Upper lobe of right lung (tissue), 1 donor: ENCODE results near the gene TPT1. TPM values are rescaled to one million over a fixed set of nuclear protein-coding genes. Genes with fewer than 3 reads are reported as not detected.
A peak's percentile ranks its signal among the peaks of the same experiment; 100 is the strongest.
"Not testable (repeated sequence)": the region's sequence is repeated elsewhere in the genome, so short reads cannot be mapped to it uniquely, and the experiment has no call there.

Experiments used
- ATAC-seq: fragments of 200-7000 bp; cut with Tn5 transposase; one replicate; pipeline ENCODE4 v1.9.1; 2020; ENCODE audit warnings: mild to moderate bottlenecking, moderate library complexity
- DNase-seq: peaks from one replicate; pipeline ENCODE4 v3.0.0-alpha.2; 2020
- H3K27ac ChIP-seq: fragments of 200-600 bp; one replicate; pipeline ENCODE4 v1.8.0; 2022
- H3K27me3 ChIP-seq: fragments of 200-600 bp; one replicate; pipeline ENCODE4 v1.8.0; 2022; ENCODE audit warnings: mild to moderate bottlenecking
- H3K36me3 ChIP-seq: fragments of 200-600 bp; one replicate; pipeline ENCODE4 v1.8.0; 2022
- H3K4me1 ChIP-seq: fragments of 200-600 bp; one replicate; pipeline ENCODE4 v1.8.0; 2022
- H3K4me3 ChIP-seq: fragments of 200-600 bp; one replicate; pipeline ENCODE4 v1.8.0; 2022; ENCODE audit warnings: mild to moderate bottlenecking
- H3K9me3 ChIP-seq: fragments of 200-600 bp; one replicate; pipeline ENCODE4 v1.8.0; 2022
- intact Hi-C: fragments of 100-400 bp; cut with DNase I; formaldehyde crosslinking; loops from one replicate; pipeline ENCODE4 v1.11.0; 2022
- long read RNA-seq: library from polyadenylated mRNA; unstranded; transcript quantifications from one replicate; pipeline ENCODE4 v2.0.0, GENCODE V29; 2021
- total RNA-seq: library from RNA; stranded (reverse); fragmentation: NEBNext Ultra II Directional; extraction: Animal tissue kit (Norgen Biotek cat#: 25700); gene quantifications from one replicate; pipeline ENCODE4 v1.2.1, GENCODE V29; 2021
- TF ChIP-seq, protein P1 (sequence below): fragments of 200-600 bp; IDR thresholded peaks from one replicate; pipeline ENCODE4 v1.8.0; 2022; ENCODE audit warnings: antibody characterized with exemption
- donor health status: DM: no; HTN: yes; CAD: no; lungs with severe emphysema.

The TPT1 gene
- 4,924 TPM for total RNA-seq
- long read RNA-seq, full-length matches to known transcripts, result 977 of 1,009 reads
- long read RNA-seq, partial matches to known transcripts, result 16 of 1,009 reads
- long read RNA-seq, other reads (novel, unspliced or antisense), result 16 of 1,009 reads

DNA sequence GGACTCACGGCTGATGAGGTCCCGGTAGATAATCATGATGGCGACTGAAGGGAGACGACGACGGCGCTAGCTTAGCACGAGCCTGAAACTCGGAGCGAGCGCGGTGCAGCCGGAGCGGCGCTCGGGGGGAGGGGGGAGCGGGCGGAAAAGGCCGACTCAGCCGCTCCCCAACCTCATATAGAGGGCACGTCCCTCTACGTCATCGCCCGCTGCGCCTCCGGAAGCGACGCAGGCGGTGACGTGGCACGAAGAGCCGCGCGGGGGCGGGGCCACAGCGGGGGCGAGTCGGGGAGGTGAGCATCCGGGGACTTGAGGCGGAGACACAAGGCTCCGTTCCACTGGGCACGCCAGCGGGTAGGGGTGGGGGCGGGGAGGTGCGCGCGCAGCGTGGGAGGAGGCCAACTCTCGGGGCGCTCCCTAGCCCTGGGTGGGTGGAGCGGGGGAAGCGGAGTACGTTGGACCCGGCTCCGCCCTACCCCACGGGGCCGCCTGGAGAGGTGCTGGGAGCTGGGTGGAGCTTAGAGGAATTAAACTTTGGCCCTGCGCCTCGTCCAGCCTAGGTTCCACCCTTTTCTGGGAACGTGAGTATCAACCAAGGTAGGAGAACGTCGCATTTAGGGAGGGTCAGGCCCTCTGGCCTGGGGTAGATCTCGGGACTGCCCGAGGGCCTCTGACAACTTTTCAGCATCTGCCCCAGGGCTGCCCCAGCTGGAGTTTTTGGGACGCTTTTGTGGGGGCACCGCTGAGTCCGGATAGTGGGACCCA, at the start of gene TPT1:
Gene TPT1 (minus strand): TSS at position 150 of the 765 bp plus-strand sequence. CDS start 114 bp downstream, at position 36.
- DNase-seq, result peak; percentile 100
- Histone ChIP-seq H3K27me3 (no peaks in the 10 kb centered on the region), H3K9me3 (no peaks in the 10 kb centered on the region), H3K27ac (peak within 1 kb of the TSS; percentile 100), H3K4me3 (peak within 1 kb of the TSS; percentile 99), H3K36me3 (peaks cover 46% of the 10 kb centered on the region), H3K4me1 (peaks cover 44% of the 10 kb centered on the region)
- intact Hi-C loops, result no loop called here
- ATAC-seq, result peak; percentile 94
- TF ChIP-seq, protein P1, sequence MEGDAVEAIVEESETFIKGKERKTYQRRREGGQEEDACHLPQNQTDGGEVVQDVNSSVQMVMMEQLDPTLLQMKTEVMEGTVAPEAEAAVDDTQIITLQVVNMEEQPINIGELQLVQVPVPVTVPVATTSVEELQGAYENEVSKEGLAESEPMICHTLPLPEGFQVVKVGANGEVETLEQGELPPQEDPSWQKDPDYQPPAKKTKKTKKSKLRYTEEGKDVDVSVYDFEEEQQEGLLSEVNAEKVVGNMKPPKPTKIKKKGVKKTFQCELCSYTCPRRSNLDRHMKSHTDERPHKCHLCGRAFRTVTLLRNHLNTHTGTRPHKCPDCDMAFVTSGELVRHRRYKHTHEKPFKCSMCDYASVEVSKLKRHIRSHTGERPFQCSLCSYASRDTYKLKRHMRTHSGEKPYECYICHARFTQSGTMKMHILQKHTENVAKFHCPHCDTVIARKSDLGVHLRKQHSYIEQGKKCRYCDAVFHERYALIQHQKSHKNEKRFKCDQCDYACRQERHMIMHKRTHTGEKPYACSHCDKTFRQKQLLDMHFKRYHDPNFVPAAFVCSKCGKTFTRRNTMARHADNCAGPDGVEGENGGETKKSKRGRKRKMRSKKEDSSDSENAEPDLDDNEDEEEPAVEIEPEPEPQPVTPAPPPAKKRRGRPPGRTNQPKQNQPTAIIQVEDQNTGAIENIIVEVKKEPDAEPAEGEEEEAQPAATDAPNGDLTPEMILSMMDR, result no peak

DNA sequence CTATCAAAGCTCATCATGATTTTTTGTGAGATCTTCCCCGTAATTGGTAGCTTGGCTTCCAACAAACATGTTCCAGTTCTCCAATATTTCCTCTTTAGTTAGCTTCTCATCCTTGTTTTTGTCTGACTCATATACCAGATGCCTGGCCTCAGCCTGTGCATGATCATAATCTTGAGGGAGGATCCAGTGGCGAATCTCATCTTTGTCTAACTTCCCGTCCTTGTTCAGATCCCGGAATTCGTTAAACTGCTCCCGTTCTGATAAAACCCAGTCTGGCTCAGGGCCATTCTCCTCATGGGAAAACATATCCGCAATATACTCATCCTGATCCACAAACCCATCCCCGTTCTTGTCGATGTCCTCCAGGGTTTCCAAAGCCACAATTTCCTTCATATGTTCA, 49.4 kb upstream of the TPT1 start:
- H3K9me3 ChIP-seq, intact Hi-C loops: not testable (repeated sequence)

DNA sequence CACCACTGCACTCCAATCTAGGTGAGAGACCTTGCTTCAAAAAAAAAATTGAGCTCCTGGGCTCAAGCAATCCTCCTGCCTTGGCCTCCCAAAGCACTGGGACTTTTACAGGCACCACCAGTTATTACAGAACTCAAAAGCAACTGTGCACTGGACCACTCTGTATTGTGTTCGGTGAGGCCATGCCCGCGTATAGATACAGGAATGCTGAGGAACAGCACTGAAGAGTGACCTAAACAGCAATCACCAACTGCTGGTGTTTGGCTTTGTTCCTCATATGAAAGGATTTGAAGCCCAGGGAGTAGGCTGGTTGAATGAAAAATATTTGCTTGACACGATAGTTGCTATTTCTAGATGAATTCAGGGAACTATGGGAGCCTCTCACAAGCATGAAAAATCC, 47.7 kb upstream of the TPT1 start:
- Histone ChIP-seq H3K27me3 (no peaks in the 10 kb centered on the region), H3K9me3 (no peaks in the 10 kb centered on the region), H3K4me1 (no peaks in the 10 kb centered on the region), H3K4me3 (no peak overlapping the region), H3K27ac (no peak overlapping the region), H3K36me3 (peaks cover 11% of the 10 kb centered on the region)
- ATAC-seq (no peak), DNase-seq (no peak)
- TF ChIP-seq, protein P1, result no peak
- intact Hi-C loops, result no loop called here

More for the DNA sequence above, 49.4 kb upstream of the TPT1 start:
- H3K36me3 ChIP-seq, result peaks cover 10% of the 10 kb centered on the region
- not testable (repeated sequence) for DNase-seq, H3K27ac ChIP-seq, H3K4me3 ChIP-seq, H3K4me1 ChIP-seq, H3K27me3 ChIP-seq, ATAC-seq

DNA sequence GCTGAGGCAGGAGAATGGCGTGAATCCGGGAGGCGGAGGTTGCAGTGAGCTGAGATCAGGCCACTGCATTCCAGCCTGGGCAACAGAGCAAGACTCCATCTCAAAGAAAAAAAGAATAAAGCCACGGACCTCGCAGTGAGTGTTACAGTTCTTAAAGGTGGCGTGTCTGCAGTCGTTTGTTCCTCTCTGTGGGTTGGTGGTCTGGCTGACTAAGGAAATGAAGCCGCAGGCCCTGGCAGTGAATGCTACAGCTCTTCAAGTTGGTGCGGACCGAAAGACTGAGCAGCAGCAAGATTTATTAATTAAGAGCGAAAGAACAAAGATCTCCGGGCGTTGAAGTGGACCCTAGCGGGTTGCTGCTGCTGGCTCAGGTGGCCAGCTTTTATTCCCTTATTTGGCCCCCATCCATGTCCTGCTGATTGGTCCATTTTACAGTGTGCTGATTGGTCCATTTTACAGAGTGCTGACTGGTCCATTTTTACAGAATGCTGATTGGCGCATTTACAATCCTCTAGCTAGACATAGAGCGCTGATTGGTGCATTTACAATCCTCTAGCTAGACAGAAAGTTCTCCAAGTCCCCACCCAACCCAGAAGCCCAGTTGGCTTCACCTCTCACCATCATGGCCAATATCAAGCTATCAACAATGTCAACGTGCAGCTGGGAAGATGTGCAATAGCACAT, 46.1 kb upstream of the TPT1 start:
- H3K27me3 ChIP-seq, H3K27ac ChIP-seq, H3K4me3 ChIP-seq, ATAC-seq, intact Hi-C loops, H3K4me1 ChIP-seq, DNase-seq, H3K9me3 ChIP-seq: not testable (repeated sequence)
- peaks cover 10% of the 10 kb centered on the region for H3K36me3 ChIP-seq

DNA sequence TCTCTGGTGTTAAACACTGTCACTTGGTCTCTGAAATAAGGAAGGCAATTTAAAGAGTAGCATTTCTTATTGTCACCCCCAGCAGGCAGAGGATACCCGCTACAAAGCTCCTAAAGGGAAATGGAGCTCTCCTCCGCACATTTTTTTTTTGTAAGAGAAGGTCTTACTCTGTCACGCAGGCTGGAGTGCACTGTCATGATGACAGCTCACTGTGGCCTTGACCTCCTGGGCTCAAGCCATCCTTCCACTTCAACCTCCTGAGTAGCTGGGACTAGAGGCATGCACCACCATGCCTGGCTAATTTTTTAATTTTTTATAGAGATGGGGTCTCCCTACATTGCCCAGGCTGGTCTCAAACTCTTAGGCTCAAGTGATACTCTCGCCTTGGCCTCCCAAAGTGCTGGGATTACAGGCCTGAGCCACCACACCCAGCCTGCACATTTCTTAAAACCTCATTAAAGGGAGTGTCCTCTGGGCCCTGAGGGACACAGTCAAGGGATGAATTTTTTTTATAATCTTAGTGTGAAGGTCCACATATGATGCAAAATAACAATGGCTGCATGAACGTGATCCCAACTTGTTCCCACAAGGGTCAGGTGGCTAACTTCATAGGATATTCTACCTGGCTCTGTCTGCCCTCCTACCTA, 45.0 kb upstream of the TPT1 start:
- no peak for ATAC-seq
- DNase-seq, result no peak
- Histone ChIP-seq H3K9me3 (no peaks in the 10 kb centered on the region), H3K36me3 (peaks cover 7% of the 10 kb centered on the region), H3K4me1 (no peaks in the 10 kb centered on the region), H3K27me3 (no peaks in the 10 kb centered on the region), H3K27ac (no peak overlapping the region), H3K4me3 (no peak overlapping the region)
- intact Hi-C loops, result no loop called here
- TF ChIP-seq, protein P1, result no peak

DNA sequence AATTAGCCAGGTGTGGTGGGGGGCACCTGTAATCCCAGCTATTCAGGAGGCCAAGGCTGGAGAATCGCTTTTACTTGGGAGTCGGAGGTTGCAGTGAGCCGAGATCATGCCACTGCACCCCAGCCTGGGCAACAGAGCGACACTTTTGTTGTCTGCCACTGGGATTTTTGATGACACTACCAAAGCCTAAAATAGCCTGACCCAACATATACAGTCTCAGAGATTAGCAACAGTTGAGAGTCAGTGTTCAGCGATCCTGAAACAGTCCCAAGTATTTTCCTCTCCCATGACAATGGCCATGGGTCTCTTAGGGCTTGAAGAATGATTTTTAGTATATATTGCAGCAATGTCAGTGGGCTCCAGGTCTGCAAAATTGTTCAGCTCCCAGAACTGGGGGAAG, 44.3 kb upstream of the TPT1 start:
- H3K36me3 ChIP-seq, result peaks cover 7% of the 10 kb centered on the region
- ATAC-seq (no peak), DNase-seq (no peak)
- no peaks in the 10 kb centered on the region for H3K27me3 ChIP-seq
- no peak overlapping the region for H3K4me3 ChIP-seq
- intact Hi-C loops, result no loop called here
- TF ChIP-seq, protein P1, result no peak
- no peaks in the 10 kb centered on the region for H3K9me3 ChIP-seq
- H3K27ac ChIP-seq, result no peak overlapping the region
- H3K4me1 ChIP-seq, result no peaks in the 10 kb centered on the region
